K562 (cell line): ENCODE measurements around the gene DEDD. TPM values are rescaled to one million over a fixed set of nuclear protein-coding genes. Genes with fewer than 3 reads are reported as not detected.

ENCODE experiments used
- ATAC-seq: fragments of 200-7000 bp; cut with Tn5 transposase; 3 replicates; pipeline ENCODE4 v1.9.1; 2020; ENCODE audit warnings: moderate library complexity
- BruUV-seq: library from RNA; stranded (reverse); fragments of 400-500 nt; replicated peaks from 2 replicates; lab custom pipeline; 2021; lab: Mats Ljungman, UMichigan
- CTCF ChIA-PET: fragments of 300-600 bp; formaldehyde crosslinking; extraction: SDS; loops from one replicate; lab custom pipeline; 2021; ENCODE audit warnings: low intra/inter-chr PET ratio; lab: Yijun Ruan, JAX
- POLR2A ChIA-PET: fragments of 300-600, 350-650 bp; sonication (Branson Sonifier 250); formaldehyde crosslinking; extraction: SDS; loops from one replicate; lab custom pipeline; 2021; ENCODE audit warnings: antibody characterized with exemption, inconsistent platforms; lab: Yijun Ruan, JAX
- DNase-seq, 4 experiments: peaks; one replicate each; pipeline versions ENCODE4 v3.0.0 to v3.0.0-alpha.2; 2011 to 2018; ENCODE audit warnings: low spot score in 3 of 4, mixed read lengths in 3 of 4; ENCODE audit errors: extremely low read depth in 1 of 4
- FAIRE-seq: peaks from 2 replicates; lab custom pipeline; 2011; peaks lifted over from hg19 to GRCh38; lab: Jason Lieb, UNC
- H2AFZ ChIP-seq: 2 replicates; pipeline ENCODE4 v1.6.0; 2011; ENCODE audit warnings: low read depth, low read length, control low read depth, inconsistent platforms
- H3K27ac ChIP-seq: fragments of 200-600 bp; 3 replicates; pipeline ENCODE4 v1.8.0; 2011; ENCODE audit warnings: low read depth, mild to moderate bottlenecking, control low read depth, inconsistent platforms, low read length, moderate library complexity, mixed read lengths; ENCODE audit errors: extremely low read depth
- H3K27me3 ChIP-seq, 2 experiments: fragments of 300-600 bp in 1 of 2; 2 replicates in 1 of 2; 3 replicates in 1 of 2; pipeline versions ENCODE4 v1.6.0 to v1.8.0; 2011; ENCODE audit warnings: inconsistent platforms in 2 of 2, low read length in 2 of 2, mild to moderate bottlenecking in 1 of 2, mixed read lengths in 1 of 2, moderate library complexity in 1 of 2; ENCODE audit not compliant: control insufficient read depth in 2 of 2, insufficient read depth in 2 of 2
- H3K36me3 ChIP-seq: fragments of 300-600 bp; 3 replicates; pipeline ENCODE4 v1.8.0; 2011; ENCODE audit warnings: mild to moderate bottlenecking, low read length, inconsistent platforms; ENCODE audit not compliant: control insufficient read depth, insufficient read depth
- H3K4me1 ChIP-seq, 2 experiments: fragments of 200-600 bp in 1 of 2; replicated peaks in 1 of 2; 2 replicates in 1 of 2; 3 replicates in 1 of 2; pipeline versions ENCODE4 v1.5.1 to v1.8.0; 2011; ENCODE audit warnings: inconsistent platforms in 2 of 2, low read length in 2 of 2, mild to moderate bottlenecking in 1 of 2, mixed read lengths in 1 of 2, moderate library complexity in 1 of 2; ENCODE audit not compliant: control insufficient read depth in 2 of 2, insufficient read depth in 2 of 2
- H3K4me2 ChIP-seq: 2 replicates; pipeline ENCODE4 v1.6.1; 2011; ENCODE audit warnings: low read length, control low read depth, inconsistent platforms, mixed read lengths; ENCODE audit not compliant: insufficient read depth
- H3K4me3 ChIP-seq: fragments of 200-600 bp; sonication (generic), shearing (Covaris generic); 2 replicates; pipeline ENCODE4 v1.5.1; 2016; ENCODE audit warnings: control low read depth, inconsistent platforms
- H3K79me2 ChIP-seq: fragments of 200-600 bp; 3 replicates; pipeline ENCODE4 v1.8.0; 2011; ENCODE audit warnings: low read length, inconsistent platforms; ENCODE audit not compliant: control insufficient read depth, insufficient read depth
- H3K9ac ChIP-seq, 2 experiments: 2 replicates each; pipeline versions ENCODE4 v1.6.0 to v1.6.1; 2011; ENCODE audit warnings: low read depth in 2 of 2, low read length in 2 of 2, control low read depth in 1 of 2, inconsistent platforms in 1 of 2, mild to moderate bottlenecking in 1 of 2, mixed read lengths in 1 of 2; ENCODE audit not compliant: insufficient read depth in 1 of 2
- H3K9me1 ChIP-seq: one replicate; pipeline ENCODE4 v1.6.0; 2011; ENCODE audit warnings: inconsistent platforms, mild to moderate bottlenecking, low read length, moderate library complexity; ENCODE audit not compliant: control insufficient read depth, insufficient read depth
- H3K9me3 ChIP-seq: replicated peaks from 2 replicates; pipeline ENCODE4 v1.5.1; 2011; ENCODE audit warnings: low read depth, low read length, inconsistent platforms; ENCODE audit not compliant: control insufficient read depth, insufficient read depth
- H4K20me1 ChIP-seq: replicated peaks from 2 replicates; pipeline ENCODE4 v1.6.1; 2011; ENCODE audit warnings: low read length, inconsistent platforms, mixed read lengths; ENCODE audit not compliant: control insufficient read depth, insufficient read depth
- CC2D1A ChIP-seq: fragments of 450-650 bp; IDR thresholded peaks from 2 replicates; pipeline ENCODE4 v1.6.1; 2017; ENCODE audit warnings: mild to moderate bottlenecking
- CREM ChIP-seq: IDR thresholded peaks from 2 replicates; pipeline ENCODE4 v1.6.1; 2014; ENCODE audit warnings: antibody characterized with exemption, low read depth
- E2F3 ChIP-seq: fragments of 250-450 bp; sonication (Bioruptor Pico); IDR thresholded peaks from 2 replicates; pipeline ENCODE4 v1.4.0; 2020; ENCODE audit warnings: mild to moderate bottlenecking
- NCOA2 ChIP-seq, 2 experiments: fragments of 450-650 bp; IDR thresholded peaks; 2 replicates each; pipeline ENCODE4 v1.6.1; 2018; ENCODE audit warnings: mild to moderate bottlenecking in 2 of 2, moderate library complexity in 1 of 2; ENCODE audit not compliant: partially characterized antibody in 2 of 2
- NEUROD1 ChIP-seq: fragments of 150-350 bp; IDR thresholded peaks from 2 replicates; pipeline ENCODE4 v1.6.1; 2014; ENCODE audit warnings: borderline replicate concordance, low read length, low read depth; ENCODE audit not compliant: partially characterized antibody
- PPARD ChIP-seq: fragments of 250-450 bp; sonication (Bioruptor Pico); IDR thresholded peaks from 2 replicates; pipeline ENCODE4 v1.8.0; 2022; ENCODE audit warnings: inconsistent platforms, mild to moderate bottlenecking, moderate library complexity
- RBM34 ChIP-seq: fragments of 200-400 bp; formaldehyde crosslinking; IDR thresholded peaks from 2 replicates; pipeline ENCODE4 v1.6.1; 2018; ENCODE audit warnings: low read length, borderline replicate concordance; ENCODE audit not compliant: insufficient read depth
- REST ChIP-seq, 2 experiments: fragments of 450-650 bp; formaldehyde crosslinking in 1 of 2; IDR thresholded peaks; 2 replicates each; pipeline versions ENCODE4 v1.4.0 to v1.6.1; 2014 to 2020; ENCODE audit warnings: mild to moderate bottlenecking in 2 of 2, borderline replicate concordance in 1 of 2, low read depth in 1 of 2
- ZBTB9 ChIP-seq: fragments of 450-650 bp; formaldehyde crosslinking; IDR thresholded peaks from 2 replicates; pipeline ENCODE4 v1.4.0; 2020; ENCODE audit warnings: mild to moderate bottlenecking, moderate library complexity
- ZNF217 ChIP-seq: sonication (generic); formaldehyde crosslinking; IDR thresholded peaks from 2 replicates; pipeline ENCODE4 v1.8.0; 2022; ENCODE audit warnings: mild to moderate bottlenecking, missing genetic modification reagents
- WGBS: fragments of 100-300 bp; shearing (Covaris generic); methylation state at CpG from one replicate; pipeline ENCODE4 v1.1.6; 2016; ENCODE audit warnings: low coverage, mixed read lengths; ENCODE audit not compliant: insufficient coverage; ENCODE audit errors: missing lambda C conversion rate; 5-methylcytosine and 5-hydroxymethylcytosine counted together
- in situ Hi-C: fragments of 300-500 bp; cut with MboI; formaldehyde crosslinking; loops from 4 replicates; pipeline ENCODE4 v1.15.0; 2018; ENCODE audit warnings: inconsistent platforms, mixed read lengths
- intact Hi-C: fragments of 100-400 bp; cut with micrococcal nuclease; formaldehyde crosslinking; loops from 2 replicates; pipeline ENCODE4 v1.14.2; 2022
- polyA plus RNA-seq, 8 experiments: library from polyadenylated mRNA; depleted of rRNA in 4 of 8; stranded (reverse) in 5 of 8; unstranded in 3 of 8; fragments of >200 nt; fragmentation: Nextera tagmentation in 2 of 8; fragmentation: Illumina TruSeq in 1 of 8; extraction: Ambion mirVana in 2 of 8; extraction: Trizol in 1 of 8; gene quantifications; 2 replicates each; pipeline versions ENCODE4 v1.2.1 to v1.2.3, GENCODE V29; 2011 to 2014; ENCODE audit warnings: inconsistent platforms in 1 of 8, missing spikeins in 1 of 8
- total RNA-seq, 7 experiments: library from RNA; depleted of rRNA in 6 of 7; stranded (reverse); fragments of >200 nt in 6 of 7; fragmentation: Illumina TruSeq in 2 of 7; extraction: Trizol in 2 of 7; gene quantifications; 2 replicates each; pipeline versions ENCODE4 v1.2.1 to v1.2.3, GENCODE V29; 2011 to 2021; ENCODE audit warnings: low replicate concordance in 1 of 7
- TF ChIP-seq, protein P1 (sequence below): fragments of 450-650 bp; formaldehyde crosslinking; IDR thresholded peaks from 2 replicates; pipeline ENCODE4 v1.4.0; 2020; ENCODE audit warnings: mild to moderate bottlenecking, mixed read lengths

DEDD gene
- total and polyA plus RNA-seq, 9 of the 15 experiments (the other 6 are each of a cell fraction or from before 2014, with no cell fraction given) = 11.6 to 41.0 (median 16.8) TPM

GRCh38 chr1:161071886-161072371 lies 60.5 kb downstream of the DEDD start:
- no TSS peak for BruUV-seq
- Histone ChIP-seq H3K4me1 (peaks cover 22 to 23% of the 10 kb centered on the region in 2 experiments), H3K9ac (no peak overlapping the region), H3K4me2 (no peak overlapping the region; the same call in 1 of the 2 replicates), H3K36me3 (no peaks in the 10 kb centered on the region), H2AFZ (peak overlapping the region; percentile 81), H3K27ac (no peak overlapping the region), H3K79me2 (no peaks in the 10 kb centered on the region), H3K27me3 (no peaks in the 10 kb centered on the region), H3K4me3 (no peak overlapping the region), H4K20me1 (no peaks in the 10 kb centered on the region), H3K9me3 (no peaks in the 10 kb centered on the region), H3K9me1 (no peaks in the 10 kb centered on the region)
- intact Hi-C loops (loop anchor here (1.0 to 10.0 kb wide), 3 partner anchors 25 to 105 kb away; partner anchors contain the start of genes B4GALT3 and DEDD), in situ Hi-C loops (no loop called here)
- WGBS = 20% methylated on average over 9 of the region's 9 CpGs
- ATAC-seq (peak; percentile 90), FAIRE-seq (peak; percentile 77), DNase-seq (peak; percentile 77 to 80 (median 78))
- ChIA-PET POLR2A (no interaction called here), CTCF (interaction anchor here (0.6 to 1.9 kb wide), 6 partner anchors 65 to 986 kb away, joined by 3 to 15 read pairs (median 4); partner anchors contain the start of gene B4GALT3)
- TF ChIP-seq, protein P1, sequence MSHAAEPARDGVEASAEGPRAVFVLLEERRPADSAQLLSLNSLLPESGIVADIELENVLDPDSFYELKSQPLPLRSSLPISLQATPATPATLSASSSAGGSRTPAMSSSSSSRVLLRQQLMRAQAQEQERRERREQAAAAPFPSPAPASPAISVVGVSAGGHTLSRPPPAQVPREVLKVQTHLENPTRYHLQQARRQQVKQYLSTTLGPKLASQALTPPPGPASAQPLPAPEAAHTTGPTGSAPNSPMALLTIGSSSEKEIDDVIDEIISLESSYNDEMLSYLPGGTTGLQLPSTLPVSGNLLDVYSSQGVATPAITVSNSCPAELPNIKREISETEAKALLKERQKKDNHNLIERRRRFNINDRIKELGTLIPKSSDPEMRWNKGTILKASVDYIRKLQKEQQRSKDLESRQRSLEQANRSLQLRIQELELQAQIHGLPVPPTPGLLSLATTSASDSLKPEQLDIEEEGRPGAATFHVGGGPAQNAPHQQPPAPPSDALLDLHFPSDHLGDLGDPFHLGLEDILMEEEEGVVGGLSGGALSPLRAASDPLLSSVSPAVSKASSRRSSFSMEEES = no peak
- TF ChIP-seq REST (IDR thresholded peaks at IDR 0.05; ENCODE audit: borderline replicate concordance) = peak; percentile 84
- no peak for TF ChIP-seq REST (CRISPR knock-in tag; IDR thresholded peaks at IDR 0.05; ENCODE audit: low read depth)
- TF ChIP-seq CREM = no peak
- TF ChIP-seq PPARD (CRISPR knock-in tag) = no peak
- no peak for TF ChIP-seq ZNF217
- TF ChIP-seq NCOA2 (IDR thresholded peaks at IDR 0.05; ENCODE audit: partially characterized antibody in 2 of 2) = no peak
- no peak for TF ChIP-seq ZBTB9 (CRISPR knock-in tag)
- no peak for TF ChIP-seq NEUROD1
- no peak for TF ChIP-seq RBM34
- no peak for TF ChIP-seq E2F3
- TF ChIP-seq CC2D1A = peak; percentile 37; the same call in 1 of the 2 replicates
